DOHH2 (cell line): ENCODE data around the gene KRT73.

Experiments
- EZH2phosphoT487 ChIP-seq: fragments of 200-600 bp; sonication (generic); IDR thresholded peaks from 2 replicates; pipeline ENCODE4 v1.6.1; 2017; ENCODE audit warnings: borderline replicate concordance, mild to moderate bottlenecking, antibody characterized with exemption, low read length, moderate library complexity, mixed read lengths
- TF ChIP-seq, protein P1 (sequence below): fragments of 200-600 bp; sonication (generic); IDR thresholded peaks from one replicate; pipeline ENCODE4 v1.5.1; 2014; ENCODE audit warnings: antibody characterized with exemption, mild to moderate bottlenecking, low read depth, low read length; ENCODE audit not compliant: poor library complexity, severe bottlenecking

DNA sequence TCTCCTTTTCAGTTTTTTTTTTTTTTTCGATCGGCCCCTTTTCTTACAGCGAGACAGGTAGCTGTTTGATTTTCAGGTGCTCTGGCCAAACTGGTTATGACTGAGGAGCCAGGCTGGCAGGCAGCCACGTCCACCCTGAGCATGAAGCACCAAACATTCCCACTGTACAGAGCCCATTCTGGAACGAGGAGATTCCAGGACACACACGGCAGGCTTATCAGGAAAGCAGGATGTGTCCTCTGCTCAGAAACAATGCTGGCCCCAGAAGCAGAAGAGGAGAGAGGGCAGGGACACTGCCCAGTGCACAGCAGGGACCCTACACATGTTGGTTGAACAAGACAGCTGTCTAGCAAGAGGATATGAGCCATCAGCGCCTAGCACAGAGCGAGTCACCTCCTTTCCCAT is 37.4 kb upstream of the KRT73 start:
- TF ChIP-seq EZH2phosphoT487 = no peak
- TF ChIP-seq, protein P1, sequence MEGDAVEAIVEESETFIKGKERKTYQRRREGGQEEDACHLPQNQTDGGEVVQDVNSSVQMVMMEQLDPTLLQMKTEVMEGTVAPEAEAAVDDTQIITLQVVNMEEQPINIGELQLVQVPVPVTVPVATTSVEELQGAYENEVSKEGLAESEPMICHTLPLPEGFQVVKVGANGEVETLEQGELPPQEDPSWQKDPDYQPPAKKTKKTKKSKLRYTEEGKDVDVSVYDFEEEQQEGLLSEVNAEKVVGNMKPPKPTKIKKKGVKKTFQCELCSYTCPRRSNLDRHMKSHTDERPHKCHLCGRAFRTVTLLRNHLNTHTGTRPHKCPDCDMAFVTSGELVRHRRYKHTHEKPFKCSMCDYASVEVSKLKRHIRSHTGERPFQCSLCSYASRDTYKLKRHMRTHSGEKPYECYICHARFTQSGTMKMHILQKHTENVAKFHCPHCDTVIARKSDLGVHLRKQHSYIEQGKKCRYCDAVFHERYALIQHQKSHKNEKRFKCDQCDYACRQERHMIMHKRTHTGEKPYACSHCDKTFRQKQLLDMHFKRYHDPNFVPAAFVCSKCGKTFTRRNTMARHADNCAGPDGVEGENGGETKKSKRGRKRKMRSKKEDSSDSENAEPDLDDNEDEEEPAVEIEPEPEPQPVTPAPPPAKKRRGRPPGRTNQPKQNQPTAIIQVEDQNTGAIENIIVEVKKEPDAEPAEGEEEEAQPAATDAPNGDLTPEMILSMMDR = no peak
